HCT116 (cell line): ENCODE data around the gene FOXM1. TPM values are rescaled to one million over a fixed set of nuclear protein-coding genes. Genes with fewer than 3 reads are reported as not detected.

Experiments
- ATAC-seq: fragments of 200-7000 bp; cut with Tn5 transposase; 2 replicates; pipeline ENCODE4 v1.9.1; 2020; ENCODE audit warnings: mild to moderate bottlenecking, moderate library complexity
- BruUV-seq: library from RNA; stranded (reverse); fragments of 400-500 nt; replicated peaks from 2 replicates; lab custom pipeline; 2021; lab: Mats Ljungman, UMichigan
- CTCF ChIA-PET: fragments of 300-600 bp; sonication (Branson Sonifier 250); formaldehyde crosslinking; loops from one replicate; lab custom pipeline; 2021; ENCODE audit warnings: antibody characterized with exemption; lab: Charles Lee
- POLR2A ChIA-PET: fragments of 300-600, 350-600 bp; sonication (Branson Sonifier 250); formaldehyde crosslinking; loops from one replicate; lab custom pipeline; 2021; ENCODE audit warnings: antibody characterized with exemption; lab: Charles Lee
- RAD21 ChIA-PET, 2 experiments: fragments of 300-600 bp; sonication (Branson Sonifier 250); formaldehyde crosslinking; loops; one replicate each; lab custom pipeline; 2023; ENCODE audit warnings: low total read pairs in 2 of 2; ENCODE audit not compliant: uncharacterized antibody in 2 of 2, unreplicated experiment in 2 of 2, low non-redundant PET in 1 of 2; lab: Charles Lee
- DNase-seq: peaks from one replicate; pipeline ENCODE4 v3.0.0-alpha.2; 2010; ENCODE audit warnings: low read depth, low spot score
- H2AFZ ChIP-seq: fragments of 200-600 bp; shearing (Covaris generic), sonication (generic); 2 replicates; pipeline ENCODE4 v1.6.1; 2017; ENCODE audit warnings: low read depth, mixed run types, mixed read lengths, antibody characterized with exemption, low read length; ENCODE audit not compliant: poor library complexity, severe bottlenecking
- H3K27ac ChIP-seq: 2 replicates; pipeline ENCODE4 v1.5.1; 2012; ENCODE audit warnings: low read depth, low read length
- H3K27me3 ChIP-seq: fragments of 200-600 bp; sonication (generic); 2 replicates; pipeline ENCODE4 v1.6.1; 2016; ENCODE audit warnings: mixed run types, low read length, mixed read lengths; ENCODE audit not compliant: insufficient read depth
- H3K36me3 ChIP-seq, 2 experiments: fragments of 200-500 bp in 1 of 2; fragments of 200-600 bp in 1 of 2; sonication (Bioruptor generic) in 1 of 2; sonication (generic) in 1 of 2; 2 replicates each; pipeline versions ENCODE4 v1.5.1 to v1.6.1; 2014 to 2016; ENCODE audit warnings: low read length in 2 of 2, inconsistent platforms in 1 of 2, mixed read lengths in 1 of 2, mixed run types in 1 of 2; ENCODE audit not compliant: insufficient read depth in 2 of 2, control insufficient read depth in 1 of 2
- H3K4me1 ChIP-seq, 2 experiments: fragments of 200-600 bp in 1 of 2; sonication (generic) in 1 of 2; 2 replicates each; pipeline versions ENCODE4 v1.5.1 to v1.6.1; 2012 to 2017; ENCODE audit warnings: low read length in 2 of 2, inconsistent platforms in 1 of 2, mild to moderate bottlenecking in 1 of 2, mixed read lengths in 1 of 2, mixed run types in 1 of 2, moderate library complexity in 1 of 2; ENCODE audit not compliant: insufficient read depth in 2 of 2, control insufficient read depth in 1 of 2
- H3K4me2 ChIP-seq: fragments of 200-600 bp; sonication (generic); 2 replicates; pipeline ENCODE4 v1.6.1; 2017; ENCODE audit warnings: mixed run types, low read length, mixed read lengths
- H3K4me3 ChIP-seq, 2 experiments: fragments of 200-600 bp in 1 of 2; sonication (generic) in 1 of 2; replicated peaks in 1 of 2; 2 replicates each; pipeline ENCODE4 v1.5.1; 2011 to 2016; ENCODE audit warnings: low read length in 2 of 2, control low read depth in 1 of 2, low read depth in 1 of 2, mild to moderate bottlenecking in 1 of 2, mixed read lengths in 1 of 2, mixed run types in 1 of 2
- H3K79me2 ChIP-seq: fragments of 200-600 bp; sonication (generic); 2 replicates; pipeline ENCODE4 v1.6.1; 2017; ENCODE audit warnings: mild to moderate bottlenecking, mixed run types, low read length, moderate library complexity, mixed read lengths; ENCODE audit not compliant: insufficient read depth
- H3K9ac ChIP-seq: fragments of 200-600 bp; sonication (generic); 2 replicates; pipeline ENCODE4 v1.6.1; 2016; ENCODE audit warnings: low read length, mixed read lengths
- H3K9me2 ChIP-seq: fragments of 200-600 bp; sonication (generic), shearing (Covaris generic); 2 replicates; pipeline ENCODE4 v1.6.1; 2017; ENCODE audit warnings: mixed run types, mild to moderate bottlenecking, moderate library complexity; ENCODE audit not compliant: insufficient read depth
- H3K9me3 ChIP-seq, 2 experiments: fragments of 200-500 bp in 1 of 2; fragments of 200-600 bp in 1 of 2; sonication (Bioruptor generic) in 1 of 2; sonication (generic) in 1 of 2; 2 replicates each; pipeline ENCODE4 v1.6.1; 2014 to 2017; ENCODE audit warnings: low read length in 2 of 2, mixed read lengths in 2 of 2, inconsistent platforms in 1 of 2, low read depth in 1 of 2, mild to moderate bottlenecking in 1 of 2, mixed run types in 1 of 2, moderate library complexity in 1 of 2; ENCODE audit not compliant: control insufficient read depth in 1 of 2, insufficient read depth in 1 of 2
- H4K20me1 ChIP-seq: fragments of 200-600 bp; sonication (generic), shearing (Covaris generic); 2 replicates; pipeline ENCODE4 v1.6.1; 2017; ENCODE audit warnings: mixed run types, mild to moderate bottlenecking, moderate library complexity; ENCODE audit not compliant: insufficient read depth
- CBX3 ChIP-seq: IDR thresholded peaks from 2 replicates; pipeline ENCODE4 v1.6.1; 2012; ENCODE audit warnings: low read depth
- EGR1 ChIP-seq: IDR thresholded peaks from 2 replicates; pipeline ENCODE4 v1.6.1; 2012; ENCODE audit warnings: low read depth
- ELF1 ChIP-seq: IDR thresholded peaks from 2 replicates; pipeline ENCODE4 v1.6.1; 2012; ENCODE audit warnings: low read depth, borderline replicate concordance
- EZH2phosphoT487 ChIP-seq: fragments of 200-600 bp; IDR thresholded peaks from 2 replicates; pipeline ENCODE4 v1.6.1; 2018; ENCODE audit warnings: antibody characterized with exemption, borderline replicate concordance
- JUND ChIP-seq: IDR thresholded peaks from 2 replicates; pipeline ENCODE4 v1.6.1; 2012
- POLR2A ChIP-seq: IDR thresholded peaks from 2 replicates; pipeline ENCODE4 v1.7.0; 2011; ENCODE audit warnings: borderline replicate concordance; ENCODE audit not compliant: insufficient read depth, insufficient read length; ENCODE audit errors: extremely low read depth
- POLR2AphosphoS5 ChIP-seq: IDR thresholded peaks from 2 replicates; pipeline ENCODE4 v1.6.1; 2011; ENCODE audit warnings: mild to moderate bottlenecking, low read depth, low read length, moderate library complexity
- RAD21 ChIP-seq: IDR thresholded peaks from 2 replicates; pipeline ENCODE4 v1.6.1; 2012; ENCODE audit warnings: low read depth, mild to moderate bottlenecking
- SP1 ChIP-seq: IDR thresholded peaks from 2 replicates; pipeline ENCODE4 v1.6.1; 2012; ENCODE audit warnings: low read depth
- SRF ChIP-seq: IDR thresholded peaks from 2 replicates; pipeline ENCODE4 v1.6.1; 2012; ENCODE audit warnings: low read depth
- YY1 ChIP-seq: IDR thresholded peaks from 2 replicates; pipeline ENCODE4 v1.6.1; 2011; ENCODE audit warnings: low read length, low read depth, moderate library complexity, mild to moderate bottlenecking; ENCODE audit not compliant: insufficient replicate concordance; ENCODE audit errors: extremely low read depth
- ZFX ChIP-seq: fragments of 450-650 bp; IDR thresholded peaks from 2 replicates; pipeline ENCODE4 v1.6.1; 2017
- ZNF274 ChIP-seq: fragments of 200-500 bp; sonication (Bioruptor generic); IDR thresholded peaks from 2 replicates; pipeline ENCODE4 v1.6.1; 2014; ENCODE audit warnings: mild to moderate bottlenecking, low read depth, low read length, inconsistent platforms
- intact Hi-C: fragments of 100-400 bp; cut with micrococcal nuclease; formaldehyde crosslinking; loops from 2 replicates; pipeline ENCODE4 v1.10.0; 2022
- total RNA-seq: library from RNA; stranded (reverse); gene quantifications from one replicate; pipeline ENCODE4 v1.2.1, GENCODE V29; 2021; ENCODE audit not compliant: unreplicated experiment
- TF ChIP-seq, protein P1 (sequence below): IDR thresholded peaks from 2 replicates; pipeline ENCODE4 v1.6.1; 2012
- TF ChIP-seq, protein P2 (sequence below): IDR thresholded peaks from 2 replicates; pipeline ENCODE4 v1.6.1; 2011; ENCODE audit warnings: mild to moderate bottlenecking, low read length, moderate library complexity; ENCODE audit not compliant: insufficient replicate concordance; ENCODE audit errors: extremely low read depth
- TF ChIP-seq, protein P3 (sequence below), 3 experiments: fragments of 200-600 bp in 1 of 3; sonication (generic) in 1 of 3; IDR thresholded peaks in 2 of 3; conservative IDR thresholded peaks in 1 of 3; 2 replicates each; pipeline ENCODE4 v1.5.1; 2012 to 2017; ENCODE audit warnings: low read depth in 2 of 3, low read length in 2 of 3, antibody characterized with exemption in 1 of 3, borderline replicate concordance in 1 of 3, control low read depth in 1 of 3, mild to moderate bottlenecking in 1 of 3, mixed read lengths in 1 of 3, mixed run types in 1 of 3, moderate library complexity in 1 of 3; ENCODE audit not compliant: insufficient read depth in 1 of 3

FOXM1 gene
- total RNA-seq, 1 experiment from 2014 or later, result 85.1 TPM

DNA sequence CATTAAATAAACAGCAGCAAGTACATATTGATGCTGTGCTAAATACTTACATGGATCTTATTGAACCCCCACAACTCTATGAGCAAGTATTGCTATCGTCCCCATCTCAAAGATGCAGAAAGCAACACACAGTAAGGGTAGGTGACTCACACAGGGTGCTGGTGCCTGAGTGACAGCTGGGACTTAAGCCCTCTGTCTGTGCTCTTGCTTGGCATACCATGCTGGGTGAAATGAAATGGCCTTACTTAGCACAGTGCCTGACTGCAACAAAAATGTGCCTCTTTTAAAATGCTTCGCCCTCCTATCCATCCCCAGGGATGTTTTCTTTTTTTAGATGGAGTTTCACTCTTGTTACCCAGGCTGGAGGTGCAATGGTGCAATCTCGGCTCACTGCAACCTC lies 20.9 kb downstream of the FOXM1 start:
- peaks cover 0 to 3% of the 10 kb centered on the region in 2 experiments; a peak in 2 of 4 replicates for H3K4me1 ChIP-seq
- H3K79me2 ChIP-seq, result no peaks in the 10 kb centered on the region
- peaks cover 20 to 21% of the 10 kb centered on the region in 2 experiments; a peak in 3 of 4 replicates for H3K36me3 ChIP-seq
- intact Hi-C loops, result no loop called here
- CTCF ChIA-PET, result interaction anchor here (0.6 kb wide), 1 partner anchor 262 kb away, joined by 3 read pairs; no protein-coding TSS in a partner anchor
- TF ChIP-seq, protein P1, sequence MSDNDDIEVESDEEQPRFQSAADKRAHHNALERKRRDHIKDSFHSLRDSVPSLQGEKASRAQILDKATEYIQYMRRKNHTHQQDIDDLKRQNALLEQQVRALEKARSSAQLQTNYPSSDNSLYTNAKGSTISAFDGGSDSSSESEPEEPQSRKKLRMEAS, result no peak
- TF ChIP-seq, protein P2, sequence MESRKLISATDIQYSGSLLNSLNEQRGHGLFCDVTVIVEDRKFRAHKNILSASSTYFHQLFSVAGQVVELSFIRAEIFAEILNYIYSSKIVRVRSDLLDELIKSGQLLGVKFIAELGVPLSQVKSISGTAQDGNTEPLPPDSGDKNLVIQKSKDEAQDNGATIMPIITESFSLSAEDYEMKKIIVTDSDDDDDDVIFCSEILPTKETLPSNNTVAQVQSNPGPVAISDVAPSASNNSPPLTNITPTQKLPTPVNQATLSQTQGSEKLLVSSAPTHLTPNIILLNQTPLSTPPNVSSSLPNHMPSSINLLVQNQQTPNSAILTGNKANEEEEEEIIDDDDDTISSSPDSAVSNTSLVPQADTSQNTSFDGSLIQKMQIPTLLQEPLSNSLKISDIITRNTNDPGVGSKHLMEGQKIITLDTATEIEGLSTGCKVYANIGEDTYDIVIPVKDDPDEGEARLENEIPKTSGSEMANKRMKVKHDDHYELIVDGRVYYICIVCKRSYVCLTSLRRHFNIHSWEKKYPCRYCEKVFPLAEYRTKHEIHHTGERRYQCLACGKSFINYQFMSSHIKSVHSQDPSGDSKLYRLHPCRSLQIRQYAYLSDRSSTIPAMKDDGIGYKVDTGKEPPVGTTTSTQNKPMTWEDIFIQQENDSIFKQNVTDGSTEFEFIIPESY, result no peak
- TF ChIP-seq EZH2phosphoT487 (no peak), ZNF274 (no peak), YY1 (no peak), JUND (no peak), EGR1 (no peak), POLR2AphosphoS5 (no peak), ZFX (no peak), ELF1 (no peak), SRF (no peak), POLR2A (no peak), SP1 (no peak), RAD21 (no peak), CBX3 (no peak)
- TF ChIP-seq, protein P3, sequence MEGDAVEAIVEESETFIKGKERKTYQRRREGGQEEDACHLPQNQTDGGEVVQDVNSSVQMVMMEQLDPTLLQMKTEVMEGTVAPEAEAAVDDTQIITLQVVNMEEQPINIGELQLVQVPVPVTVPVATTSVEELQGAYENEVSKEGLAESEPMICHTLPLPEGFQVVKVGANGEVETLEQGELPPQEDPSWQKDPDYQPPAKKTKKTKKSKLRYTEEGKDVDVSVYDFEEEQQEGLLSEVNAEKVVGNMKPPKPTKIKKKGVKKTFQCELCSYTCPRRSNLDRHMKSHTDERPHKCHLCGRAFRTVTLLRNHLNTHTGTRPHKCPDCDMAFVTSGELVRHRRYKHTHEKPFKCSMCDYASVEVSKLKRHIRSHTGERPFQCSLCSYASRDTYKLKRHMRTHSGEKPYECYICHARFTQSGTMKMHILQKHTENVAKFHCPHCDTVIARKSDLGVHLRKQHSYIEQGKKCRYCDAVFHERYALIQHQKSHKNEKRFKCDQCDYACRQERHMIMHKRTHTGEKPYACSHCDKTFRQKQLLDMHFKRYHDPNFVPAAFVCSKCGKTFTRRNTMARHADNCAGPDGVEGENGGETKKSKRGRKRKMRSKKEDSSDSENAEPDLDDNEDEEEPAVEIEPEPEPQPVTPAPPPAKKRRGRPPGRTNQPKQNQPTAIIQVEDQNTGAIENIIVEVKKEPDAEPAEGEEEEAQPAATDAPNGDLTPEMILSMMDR (IDR thresholded peaks at IDR 0.05 in 2 of 3, conservative IDR thresholded peaks at IDR 0.05 in 1 of 3; ENCODE audit: borderline replicate concordance in 1 of 3, insufficient read depth in 1 of 3, low read depth in 2 of 3, low read length in 2 of 3), result no peak
- POLR2A ChIA-PET, result no interaction called here
- no peak overlapping the region for H3K4me3 ChIP-seq
- H3K4me2 ChIP-seq, result no peak overlapping the region
- H2AFZ ChIP-seq, result no peak overlapping the region
- H4K20me1 ChIP-seq, result no peaks in the 10 kb centered on the region
- H3K27me3 ChIP-seq, result no peaks in the 10 kb centered on the region
- no peaks in the 10 kb centered on the region for H3K9me3 ChIP-seq
- H3K9me2 ChIP-seq, result no peaks in the 10 kb centered on the region
- RAD21 ChIA-PET, result interaction anchor here in 1 of 2 experiments (0.6 kb wide), 1 partner anchor 13 kb away, joined by 3 read pairs; no protein-coding TSS in a partner anchor
- no peak overlapping the region for H3K27ac ChIP-seq
- no TSS peak for BruUV-seq
- no peak for ATAC-seq
- H3K9ac ChIP-seq, result no peak overlapping the region
- DNase-seq, result no peak
